ENCODE measurements around the gene SNRPD2. TPM values are rescaled to one million over a fixed set of nuclear protein-coding genes. Genes with fewer than 3 reads are reported as not detected.

Gene SNRPD2
- polyA plus RNA-seq, 1 donor (not counting 4 experiments of a cell fraction or from before 2014, with no cell fraction given): 1,051 TPM

GRCh38 chr19:45641274-45642105 lies 50.3 kb downstream of the SNRPD2 start:
- H3K4me3 ChIP-seq (ENCODE audit: control insufficient read depth in 2 of 3, extremely low read depth in 1 of 3, insufficient read depth in 2 of 3, low read depth in 1 of 3, low read length in 3 of 3): peak overlapping the region; percentile 28 to 65 (median 62)
- peak overlapping the region; percentile 83 for H2AFZ ChIP-seq (ENCODE audit: control insufficient read depth, low read length)
- peak overlapping the region; percentile 96 for H3K4me2 ChIP-seq (ENCODE audit: control insufficient read depth, extremely low read depth, insufficient read depth, low read depth, low read length)
- H4K20me1 ChIP-seq (ENCODE audit: control insufficient read depth, extremely low read depth, insufficient read depth, low read length): no peaks in the 10 kb centered on the region
- H3K9ac ChIP-seq (ENCODE audit: control insufficient read depth, extremely low read depth, insufficient read depth, low read length): peak overlapping the region; percentile 86
- peaks cover 2% of the 10 kb centered on the region for H3K27me3 ChIP-seq (ENCODE audit: control insufficient read depth, extremely low read depth, insufficient read depth, low read length)
- peak overlapping the region; percentile 93 for H3K27ac ChIP-seq (ENCODE audit: control insufficient read depth, insufficient read depth, low read length)
- H3K36me3 ChIP-seq (ENCODE audit: control insufficient read depth in 2 of 2, extremely low read depth in 1 of 2, insufficient read depth in 2 of 2, low read length in 2 of 2): peaks cover 0 to 2% of the 10 kb centered on the region in 2 experiments
- dilution Hi-C loops (cut with MboI; ENCODE audit: extremely low pct_ligation_motif_present, low sequenced_read_pairs): no loop called here
- H3K9me1 ChIP-seq (ENCODE audit: control insufficient read depth, extremely low read depth, insufficient read depth, low read length): peaks cover 2% of the 10 kb centered on the region
- DNase-seq (ENCODE audit: low read depth, low spot score) (peak; percentile 87), FAIRE-seq (peak; percentile 86)
- H3K79me2 ChIP-seq (ENCODE audit: control insufficient read depth, insufficient read depth, low read length): peaks cover 3% of the 10 kb centered on the region
- TF ChIP-seq EZH2 (IDR thresholded peaks at IDR 0.05; ENCODE audit: low read length): no peak
- TF ChIP-seq, protein P1, sequence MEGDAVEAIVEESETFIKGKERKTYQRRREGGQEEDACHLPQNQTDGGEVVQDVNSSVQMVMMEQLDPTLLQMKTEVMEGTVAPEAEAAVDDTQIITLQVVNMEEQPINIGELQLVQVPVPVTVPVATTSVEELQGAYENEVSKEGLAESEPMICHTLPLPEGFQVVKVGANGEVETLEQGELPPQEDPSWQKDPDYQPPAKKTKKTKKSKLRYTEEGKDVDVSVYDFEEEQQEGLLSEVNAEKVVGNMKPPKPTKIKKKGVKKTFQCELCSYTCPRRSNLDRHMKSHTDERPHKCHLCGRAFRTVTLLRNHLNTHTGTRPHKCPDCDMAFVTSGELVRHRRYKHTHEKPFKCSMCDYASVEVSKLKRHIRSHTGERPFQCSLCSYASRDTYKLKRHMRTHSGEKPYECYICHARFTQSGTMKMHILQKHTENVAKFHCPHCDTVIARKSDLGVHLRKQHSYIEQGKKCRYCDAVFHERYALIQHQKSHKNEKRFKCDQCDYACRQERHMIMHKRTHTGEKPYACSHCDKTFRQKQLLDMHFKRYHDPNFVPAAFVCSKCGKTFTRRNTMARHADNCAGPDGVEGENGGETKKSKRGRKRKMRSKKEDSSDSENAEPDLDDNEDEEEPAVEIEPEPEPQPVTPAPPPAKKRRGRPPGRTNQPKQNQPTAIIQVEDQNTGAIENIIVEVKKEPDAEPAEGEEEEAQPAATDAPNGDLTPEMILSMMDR (optimal IDR thresholded peaks at IDR 0.05 in 1 of 3, IDR thresholded peaks at IDR 0.05 in 1 of 3, conservative IDR thresholded peaks at IDR 0.05 in 1 of 3; ENCODE audit: extremely low read depth in 1 of 3, insufficient read depth in 2 of 3, low read length in 3 of 3): peak in 1 of 3 experiments; percentile 10
- peaks cover 31% of the 10 kb centered on the region for H3K4me1 ChIP-seq (ENCODE audit: control insufficient read depth, extremely low read depth, insufficient read depth, low read length)
- H3K9me3 ChIP-seq (ENCODE audit: control insufficient read depth, low read depth, low read length): no peaks in the 10 kb centered on the region

- H3K9me3 ChIP-seq (ENCODE audit: control insufficient read depth, low read depth, low read length): no peaks in the 10 kb centered on the region
Measured at GRCh38 chr19:45640849-45641273, 50.9 kb downstream of the SNRPD2 start.

More at GRCh38 chr19:45640849-45641273, 50.9 kb downstream of the SNRPD2 start:
- peaks cover 2% of the 10 kb centered on the region for H3K27me3 ChIP-seq (ENCODE audit: control insufficient read depth, extremely low read depth, insufficient read depth, low read length)
- DNase-seq (ENCODE audit: low read depth, low spot score) (peak; percentile 74), FAIRE-seq (no peak)
- H3K27ac ChIP-seq (ENCODE audit: control insufficient read depth, insufficient read depth, low read length): peak overlapping the region; percentile 93
- peak overlapping the region; percentile 86 for H3K9ac ChIP-seq (ENCODE audit: control insufficient read depth, extremely low read depth, insufficient read depth, low read length)
- H3K4me1 ChIP-seq (ENCODE audit: control insufficient read depth, extremely low read depth, insufficient read depth, low read length): peaks cover 35% of the 10 kb centered on the region
- dilution Hi-C loops (cut with MboI; ENCODE audit: extremely low pct_ligation_motif_present, low sequenced_read_pairs): no loop called here
- TF ChIP-seq, protein P1 (optimal IDR thresholded peaks at IDR 0.05 in 1 of 3, IDR thresholded peaks at IDR 0.05 in 1 of 3, conservative IDR thresholded peaks at IDR 0.05 in 1 of 3; ENCODE audit: extremely low read depth in 1 of 3, insufficient read depth in 2 of 3, low read length in 3 of 3): no peak
- TF ChIP-seq EZH2 (IDR thresholded peaks at IDR 0.05; ENCODE audit: low read length): no peak
- peak overlapping the region; percentile 12 to 65 (median 62) for H3K4me3 ChIP-seq (ENCODE audit: control insufficient read depth in 2 of 3, extremely low read depth in 1 of 3, insufficient read depth in 2 of 3, low read depth in 1 of 3, low read length in 3 of 3)
- peak overlapping the region; percentile 82 for H2AFZ ChIP-seq (ENCODE audit: control insufficient read depth, low read length)
- H3K36me3 ChIP-seq (ENCODE audit: control insufficient read depth in 2 of 2, extremely low read depth in 1 of 2, insufficient read depth in 2 of 2, low read length in 2 of 2): peaks cover 0 to 2% of the 10 kb centered on the region in 2 experiments
- no peaks in the 10 kb centered on the region for H4K20me1 ChIP-seq (ENCODE audit: control insufficient read depth, extremely low read depth, insufficient read depth, low read length)
- H3K4me2 ChIP-seq (ENCODE audit: control insufficient read depth, extremely low read depth, insufficient read depth, low read depth, low read length): peak overlapping the region; percentile 96
- H3K9me1 ChIP-seq (ENCODE audit: control insufficient read depth, extremely low read depth, insufficient read depth, low read length): peaks cover 2% of the 10 kb centered on the region
- H3K79me2 ChIP-seq (ENCODE audit: control insufficient read depth, insufficient read depth, low read length): peaks cover 3% of the 10 kb centered on the region

All from keratinocyte (primary cell).